Mesothelial cell of epicardium (in vitro differentiated cells): ENCODE results near the gene ZPBP. TPM values are rescaled to one million over a fixed set of nuclear protein-coding genes. Genes with fewer than 3 reads are reported as not detected.
"Not testable (repeated sequence)": the region's sequence is repeated elsewhere in the genome, so short reads cannot be mapped to it uniquely, and the experiment has no call there.

Source experiments
- DNase-seq, 2 experiments: peaks; one replicate each; pipeline ENCODE4 v3.0.0; 2021; ENCODE audit warnings: low spot score in 2 of 2; ENCODE audit not compliant: unreplicated experiment in 2 of 2
- H3K27ac Mint-ChIP-seq: 2 replicates; pipeline ENCODE4 v1.8.0; 2021; ENCODE audit warnings: mixed read lengths
- H3K27me3 Mint-ChIP-seq: 2 replicates; pipeline ENCODE4 v1.8.0; 2021; ENCODE audit warnings: low read depth, mixed read lengths
- H3K36me3 Mint-ChIP-seq: 2 replicates; pipeline ENCODE4 v1.8.0; 2021; ENCODE audit warnings: mixed read lengths
- H3K4me1 Mint-ChIP-seq: 2 replicates; pipeline ENCODE4 v1.8.0; 2021; ENCODE audit warnings: mixed read lengths
- H3K4me3 Mint-ChIP-seq: 2 replicates; pipeline ENCODE4 v1.8.0; 2021; ENCODE audit warnings: mild to moderate bottlenecking, moderate library complexity, mixed read lengths
- H3K9me3 Mint-ChIP-seq: 2 replicates; pipeline ENCODE4 v1.8.0; 2021; ENCODE audit warnings: mixed read lengths
- CTCF ChIP-seq: fragments of 200-600 bp; sonication (generic); IDR thresholded peaks from one replicate; pipeline ENCODE4 v1.5.0; 2021; ENCODE audit warnings: antibody characterized with exemption; ENCODE audit not compliant: unreplicated experiment
- total RNA-seq: library from RNA; stranded (reverse); gene quantifications from 3 replicates; pipeline ENCODE4 v1.2.1, GENCODE V29; 2021

The ZPBP gene
- total RNA-seq, 1 donor from 2014 or later = not detected

- no peak for TF ChIP-seq CTCF
- peaks cover 15% of the 10 kb centered on the region for H3K36me3 Mint-ChIP-seq
- peaks cover 36% of the 10 kb centered on the region for H3K9me3 Mint-ChIP-seq
- peak overlapping the region; percentile 61 for H3K4me3 Mint-ChIP-seq
- H3K27ac Mint-ChIP-seq = peak overlapping the region; percentile 92
- H3K27me3 Mint-ChIP-seq = no peaks in the 10 kb centered on the region
- DNase-seq = no peak
- H3K4me1 Mint-ChIP-seq = peaks cover 34% of the 10 kb centered on the region
Observed at GRCh38 chr7:50068850-50069551, 24.0 kb downstream of the ZPBP start.

GRCh38 chr7:50068026-50068425, 25.0 kb downstream of the ZPBP start:
- peak overlapping the region; percentile 61 for H3K4me3 Mint-ChIP-seq
- peaks cover 33% of the 10 kb centered on the region for H3K9me3 Mint-ChIP-seq

GRCh38 chr7:50062951-50063350, 30.1 kb downstream of the ZPBP start:
- Mint-ChIP-seq H3K4me1 (peaks cover 12% of the 10 kb centered on the region), H3K9me3 (peaks cover 31% of the 10 kb centered on the region), H3K36me3 (no peaks in the 10 kb centered on the region), H3K4me3 (no peak overlapping the region), H3K27me3 (no peaks in the 10 kb centered on the region), H3K27ac (no peak overlapping the region)
- DNase-seq = no peak
- no peak for TF ChIP-seq CTCF

More at GRCh38 chr7:50068026-50068425, 25.0 kb downstream of the ZPBP start:
- peaks cover 34% of the 10 kb centered on the region for H3K4me1 Mint-ChIP-seq
- DNase-seq = no peak
- TF ChIP-seq CTCF = peak; percentile 48
- H3K27ac Mint-ChIP-seq = peak overlapping the region; percentile 92
- H3K36me3 Mint-ChIP-seq = peaks cover 13% of the 10 kb centered on the region
- no peaks in the 10 kb centered on the region for H3K27me3 Mint-ChIP-seq

- Mint-ChIP-seq H3K4me1 (peaks cover 14% of the 10 kb centered on the region), H3K27ac (no peak overlapping the region), H3K9me3 (peaks cover 8% of the 10 kb centered on the region), H3K27me3 (no peaks in the 10 kb centered on the region), H3K36me3 (no peaks in the 10 kb centered on the region), H3K4me3 (no peak overlapping the region)
- DNase-seq = no peak
- TF ChIP-seq CTCF = no peak
Observed at GRCh38 chr7:50056131-50056530, 36.9 kb downstream of the ZPBP start.

- Mint-ChIP-seq H3K4me3 (no peak overlapping the region), H3K36me3 (no peaks in the 10 kb centered on the region), H3K27me3 (no peaks in the 10 kb centered on the region), H3K9me3 (peaks cover 39% of the 10 kb centered on the region), H3K4me1 (no peaks in the 10 kb centered on the region), H3K27ac (no peak overlapping the region)
- TF ChIP-seq CTCF = no peak
- DNase-seq = no peak
Observed at GRCh38 chr7:50047716-50048115, 45.3 kb downstream of the ZPBP start.

GRCh38 chr7:50041165-50041564, 51.9 kb downstream of the ZPBP start:
- not testable (repeated sequence) for H3K27me3 Mint-ChIP-seq, H3K36me3 Mint-ChIP-seq, H3K4me3 Mint-ChIP-seq, DNase-seq, H3K27ac Mint-ChIP-seq
- H3K4me1 Mint-ChIP-seq = peaks cover 13% of the 10 kb centered on the region
- peaks cover 32% of the 10 kb centered on the region for H3K9me3 Mint-ChIP-seq
